ENCODE results near the gene KIFC3. TPM values are rescaled to one million over a fixed set of nuclear protein-coding genes. Genes with fewer than 3 reads are reported as not detected.

KIFC3 gene
- total RNA-seq, 8 experiments from 2014 or later, result 2.7 to 32.4 (median 8.2) TPM

- in situ Hi-C loops (cut with MboI; ENCODE audit: low pct_unique_long_range_greater_than_20kb in 2 of 9, low sequenced_read_pairs in 9 of 9, unreplicated experiment in 9 of 9), result loop anchor here in 2 of 9 experiments (10.0 to 25.0 kb wide), 3 partner anchors 107 to 255 kb away; partner anchors contain the start of genes USB1 (in 1 of the 2) and ZNF319 (in 1 of the 2)
- no peak overlapping the region for H3K27ac ChIP-seq
- peak; percentile 66 to 98 (median 78) for ATAC-seq (replicated peaks in 6 of 8)
- H3K4me1 ChIP-seq (replicated peaks in 1 of 2), result no peaks in the 10 kb centered on the region
- WGBS, 10 experiments, result 80 to 100% (median 100%) methylated on average over 1 to 4 of the region's 11 CpGs; no CpG with 5 or more reads in 4 of the 10 experiments
- no peak overlapping the region for H3K4me3 ChIP-seq
Measured at GRCh38 chr16:57757326-57757786, 44.9 kb downstream of the KIFC3 start.

- ATAC-seq (replicated peaks in 6 of 8), result peak in 5 of 8 experiments; percentile 2 to 16 (median 7)
- WGBS, 10 experiments, result 57 to 100% (median 100%) methylated on average over 1 to 3 of the region's 15 CpGs; no CpG with 5 or more reads in 6 of the 10 experiments
- no peaks in the 10 kb centered on the region for H3K4me1 ChIP-seq (replicated peaks in 1 of 2)
- H3K27ac ChIP-seq, result no peak overlapping the region
- in situ Hi-C loops (cut with MboI; ENCODE audit: low pct_unique_long_range_greater_than_20kb in 2 of 9, low sequenced_read_pairs in 9 of 9, unreplicated experiment in 9 of 9), result loop anchor here in 2 of 9 experiments (10.0 to 25.0 kb wide), 3 partner anchors 108 to 256 kb away; partner anchors contain the start of genes USB1 (in 1 of the 2) and ZNF319 (in 1 of the 2)
- H3K4me3 ChIP-seq, result no peak overlapping the region
Measured at GRCh38 chr16:57756424-57757325, 45.6 kb downstream of the KIFC3 start.

DNA sequence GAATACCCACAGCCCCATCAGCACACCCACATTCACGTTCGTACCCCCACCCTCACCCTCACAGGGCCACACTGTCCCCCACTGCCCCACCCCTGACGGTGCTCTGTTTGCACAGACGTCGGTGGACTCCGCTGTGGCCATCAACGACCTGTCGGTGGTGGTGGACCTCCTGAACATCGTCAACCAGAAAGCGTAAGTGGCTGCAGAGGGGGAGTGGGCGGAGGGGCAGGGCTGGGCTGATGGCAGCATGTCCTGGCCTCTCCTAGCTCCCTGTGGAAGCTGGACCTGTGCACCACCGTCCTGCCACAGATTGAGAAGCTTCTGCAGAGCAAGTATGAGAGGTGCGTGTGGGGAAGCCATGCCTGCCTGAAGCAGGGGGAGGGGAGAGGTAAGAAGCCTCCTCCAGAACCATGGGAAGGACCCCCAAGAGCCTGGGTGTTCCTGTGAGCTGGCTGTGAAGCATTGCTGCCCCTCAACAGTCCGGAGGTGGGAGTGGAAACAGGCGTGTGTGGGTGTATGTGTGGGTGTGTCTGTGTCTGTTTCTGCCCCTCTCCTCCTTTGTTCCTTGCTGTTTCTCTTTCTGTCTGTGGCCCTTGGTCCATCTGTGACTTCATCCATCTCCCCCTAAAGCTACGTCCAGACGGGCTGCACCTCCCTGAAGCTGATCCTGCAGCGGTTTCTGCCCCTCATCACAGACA is 46.4 kb downstream of the KIFC3 start:
- Histone ChIP-seq H3K27ac (no peak overlapping the region), H3K4me3 (no peak overlapping the region), H3K4me1 (replicated peaks in 1 of 2) (no peaks in the 10 kb centered on the region)
- no peak for ATAC-seq (replicated peaks in 6 of 8)
- 93 to 100% methylated on average over 2 to 3 of the region's 18 CpGs; no CpG with 5 or more reads in 8 of the 10 experiments for WGBS, 10 experiments
- in situ Hi-C loops (cut with MboI; ENCODE audit: low pct_unique_long_range_greater_than_20kb in 2 of 9, low sequenced_read_pairs in 9 of 9, unreplicated experiment in 9 of 9), result loop anchor here in 2 of 9 experiments (10.0 to 25.0 kb wide), 3 partner anchors 109 to 256 kb away; partner anchors contain the start of genes USB1 (in 1 of the 2) and ZNF319 (in 1 of the 2)

GRCh38 chr16:57755061-57755684 is 47.1 kb downstream of the KIFC3 start:
- Histone ChIP-seq H3K4me3 (no peak overlapping the region), H3K4me1 (replicated peaks in 1 of 2) (no peaks in the 10 kb centered on the region), H3K27ac (no peak overlapping the region)
- WGBS, 10 experiments, result 67 to 94% methylated on average over 1 to 6 of the region's 24 CpGs; no CpG with 5 or more reads in 8 of the 10 experiments
- no peak for ATAC-seq (replicated peaks in 6 of 8)
- in situ Hi-C loops (cut with MboI; ENCODE audit: low pct_unique_long_range_greater_than_20kb in 2 of 9, low sequenced_read_pairs in 9 of 9, unreplicated experiment in 9 of 9), result loop anchor here in 2 of 9 experiments (10.0 to 25.0 kb wide), 3 partner anchors 110 to 257 kb away; partner anchors contain the start of genes USB1 (in 1 of the 2) and ZNF319 (in 1 of the 2)

GRCh38 chr16:57754354-57755060 is 47.8 kb downstream of the KIFC3 start:
- 67% methylated on average over 1 of the region's 9 CpGs; no CpG with 5 or more reads in 9 of the 10 experiments for WGBS, 10 experiments
- H3K27ac ChIP-seq, result no peak overlapping the region
- ATAC-seq (replicated peaks in 6 of 8), result peak in 1 of 8 experiments; percentile 20

DNA sequence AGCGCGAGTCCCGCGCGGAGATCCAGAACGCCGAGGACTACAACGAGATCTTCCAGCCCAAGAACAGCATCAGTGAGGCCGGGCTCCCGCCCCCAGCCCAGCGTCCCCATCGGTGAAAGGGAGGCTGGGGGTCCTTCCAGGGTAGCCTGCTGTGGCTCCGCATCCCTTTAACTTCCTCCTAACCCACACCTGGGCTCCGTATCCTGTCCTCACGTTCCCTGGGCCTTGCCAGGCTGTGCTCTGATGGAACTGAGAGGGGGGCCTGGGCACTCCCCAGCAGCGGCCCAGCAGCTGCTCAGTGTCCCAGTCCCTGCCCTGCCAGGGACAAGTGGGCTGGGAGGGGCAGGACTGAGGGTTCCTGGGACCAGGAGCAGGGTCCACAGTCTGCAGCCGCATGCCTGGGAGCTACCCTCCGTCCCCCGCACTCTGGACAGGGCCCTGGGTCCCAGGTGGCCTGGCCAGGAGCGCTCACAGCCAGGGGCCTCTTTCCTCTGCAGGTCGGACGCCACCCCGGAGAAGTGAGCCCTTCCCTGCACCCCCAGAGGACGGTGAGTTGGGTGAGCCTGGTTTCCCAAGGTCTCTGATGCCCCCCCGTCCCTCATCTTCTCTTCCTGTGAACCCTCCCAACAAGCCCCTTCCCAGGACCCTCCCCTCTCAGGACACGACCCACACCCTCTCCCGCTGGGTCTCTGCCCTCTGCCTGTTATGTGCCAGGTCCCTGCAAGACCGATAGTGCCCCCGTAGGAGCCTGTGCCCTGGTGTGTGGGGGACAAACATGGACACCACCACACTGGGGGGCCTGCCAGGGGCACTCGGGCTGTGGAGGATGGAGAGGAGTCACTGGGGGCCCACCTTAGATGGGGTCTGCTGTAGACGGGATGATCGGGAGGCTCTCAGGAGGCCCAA is 48.6 kb downstream of the KIFC3 start:
- no peak for ATAC-seq (replicated peaks in 6 of 8)
- no peaks in the 10 kb centered on the region for H3K4me1 ChIP-seq (replicated peaks in 1 of 2)
- no peak overlapping the region for H3K27ac ChIP-seq
- 100% methylated on average over 1 to 4 of the region's 32 CpGs; no CpG with 5 or more reads in 8 of the 10 experiments for WGBS, 10 experiments
- in situ Hi-C loops (cut with MboI; ENCODE audit: low pct_unique_long_range_greater_than_20kb in 2 of 9, low sequenced_read_pairs in 9 of 9, unreplicated experiment in 9 of 9), result loop anchor here in 2 of 9 experiments (10.0 to 25.0 kb wide), 3 partner anchors 111 to 259 kb away; partner anchors contain the start of genes USB1 (in 1 of the 2) and ZNF319 (in 1 of the 2)
- H3K4me3 ChIP-seq, result no peak overlapping the region

More at GRCh38 chr16:57754354-57755060, 47.8 kb downstream of the KIFC3 start:
- no peaks in the 10 kb centered on the region for H3K4me1 ChIP-seq (replicated peaks in 1 of 2)
- in situ Hi-C loops (cut with MboI; ENCODE audit: low pct_unique_long_range_greater_than_20kb in 2 of 9, low sequenced_read_pairs in 9 of 9, unreplicated experiment in 9 of 9), result loop anchor here in 2 of 9 experiments (10.0 to 25.0 kb wide), 3 partner anchors 110 to 258 kb away; partner anchors contain the start of genes USB1 (in 1 of the 2) and ZNF319 (in 1 of the 2)
- no peak overlapping the region for H3K4me3 ChIP-seq

DNA sequence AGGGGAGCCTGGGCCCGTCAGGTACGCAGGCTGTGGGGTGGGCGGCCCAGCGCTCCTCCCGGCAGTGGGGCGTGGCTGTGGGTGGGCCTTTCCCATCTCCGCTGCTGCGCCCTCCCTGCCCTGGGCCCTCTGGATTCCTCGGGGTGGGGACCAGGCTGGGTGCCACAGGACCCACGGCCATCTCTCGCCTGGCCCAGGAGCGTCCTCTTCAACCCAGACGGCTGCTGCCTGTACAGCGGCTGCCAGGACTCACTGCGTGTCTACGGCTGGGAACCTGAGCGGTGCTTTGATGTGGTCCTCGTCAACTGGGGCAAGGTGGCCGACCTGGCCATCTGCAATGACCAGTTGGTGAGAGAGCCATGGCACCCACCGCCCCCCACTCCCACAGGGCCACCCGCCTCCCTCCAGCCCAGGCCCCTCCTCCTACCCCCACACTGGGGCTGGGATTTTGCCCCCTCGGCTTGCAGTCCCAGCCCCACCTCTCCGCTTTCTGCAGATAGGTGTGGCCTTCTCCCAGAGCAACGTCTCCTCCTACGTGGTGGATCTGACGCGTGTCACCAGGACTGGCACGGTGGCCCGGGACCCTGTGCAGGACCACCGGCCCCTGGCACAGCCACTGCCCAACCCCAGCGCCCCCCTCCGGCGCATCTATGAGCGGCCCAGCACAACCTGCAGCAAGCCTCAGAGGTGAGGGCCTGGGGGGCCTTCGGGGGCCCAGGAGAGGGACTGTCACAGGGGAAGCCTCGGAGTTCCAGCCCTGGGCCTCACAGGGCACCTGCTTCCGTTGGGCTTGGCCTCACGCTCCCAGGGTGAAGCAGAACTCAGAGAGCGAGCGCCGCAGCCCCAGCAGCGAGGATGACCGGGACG is 49.5 kb downstream of the KIFC3 start:
- in situ Hi-C loops (cut with MboI; ENCODE audit: low pct_unique_long_range_greater_than_20kb in 2 of 9, low sequenced_read_pairs in 9 of 9, unreplicated experiment in 9 of 9), result loop anchor here in 2 of 9 experiments (10.0 to 25.0 kb wide), 3 partner anchors 112 to 259 kb away; partner anchors contain the start of genes USB1 (in 1 of the 2) and ZNF319 (in 1 of the 2)
- no peak for ATAC-seq (replicated peaks in 6 of 8)

DNA sequence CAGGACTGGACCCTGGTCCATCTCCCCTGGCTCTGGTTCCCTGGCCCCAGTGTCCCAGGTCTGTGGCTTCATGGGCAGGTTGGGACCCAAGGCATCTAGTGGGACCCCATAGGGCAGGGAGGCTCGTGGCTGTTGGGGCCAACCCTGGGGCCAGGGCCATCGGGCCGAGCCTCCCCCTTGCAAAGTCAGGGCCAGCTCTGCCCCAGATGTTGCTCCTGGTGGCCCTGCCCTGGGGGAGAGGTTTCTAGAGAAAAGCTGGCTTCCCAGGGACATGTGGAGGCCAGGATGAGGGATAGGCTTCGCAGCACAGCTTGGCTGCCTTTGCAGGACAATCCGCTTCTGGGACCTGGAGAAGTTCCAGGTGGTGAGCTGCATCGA is 50.1 kb downstream of the KIFC3 start:
- WGBS, 10 experiments, result 10 to 100% (median 95%) methylated on average over 1 to 2 of the region's 6 CpGs; no CpG with 5 or more reads in 6 of the 10 experiments
- no peak overlapping the region for H3K4me3 ChIP-seq
- peak in 1 of 8 experiments; percentile 11 for ATAC-seq (replicated peaks in 6 of 8)
- H3K4me1 ChIP-seq (replicated peaks in 1 of 2), result no peaks in the 10 kb centered on the region
- in situ Hi-C loops (cut with MboI; ENCODE audit: low pct_unique_long_range_greater_than_20kb in 2 of 9, low sequenced_read_pairs in 9 of 9, unreplicated experiment in 9 of 9), result loop anchor here in 2 of 9 experiments (10.0 to 25.0 kb wide), 3 partner anchors 113 to 260 kb away; partner anchors contain the start of genes USB1 (in 1 of the 2) and ZNF319 (in 1 of the 2)
- H3K27ac ChIP-seq, result no peak overlapping the region

More for the DNA sequence above, 49.5 kb downstream of the KIFC3 start:
- no CpG with 5 or more reads among the region's 44 CpGs for WGBS, 10 experiments
- H3K4me3 ChIP-seq, result no peak overlapping the region
- no peak overlapping the region for H3K27ac ChIP-seq
- no peaks in the 10 kb centered on the region for H3K4me1 ChIP-seq (replicated peaks in 1 of 2)

DNA sequence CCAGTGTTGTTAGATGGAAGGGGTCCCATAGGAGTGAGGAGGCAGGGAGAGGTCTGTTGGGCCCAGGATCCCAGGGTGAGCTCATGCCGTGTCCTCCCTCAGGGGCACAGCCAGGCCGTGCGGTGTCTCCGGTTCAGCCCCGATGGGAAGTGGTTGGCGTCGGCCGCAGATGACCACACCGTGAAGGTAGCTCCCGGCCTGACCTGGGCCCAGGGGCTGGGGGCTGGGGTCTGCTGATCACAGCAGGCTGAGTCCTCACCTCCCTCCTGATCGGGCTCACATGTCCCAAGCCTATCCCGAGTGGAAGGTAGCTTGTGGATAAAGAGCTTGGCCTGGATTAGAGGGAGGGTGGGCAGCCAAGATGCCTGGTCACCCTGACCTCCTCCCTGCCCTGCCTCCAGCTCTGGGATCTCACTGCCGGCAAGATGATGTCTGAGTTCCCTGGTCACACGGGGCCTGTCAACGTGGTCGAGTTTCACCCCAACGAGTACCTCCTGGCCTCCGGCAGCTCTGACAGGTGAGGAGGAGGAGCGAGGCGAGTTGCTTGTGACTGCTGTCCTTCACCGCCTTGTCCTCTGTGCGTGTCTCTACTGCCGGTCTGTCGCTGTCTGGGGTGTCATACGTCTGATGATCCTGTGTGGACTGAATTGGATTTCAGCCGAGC is 50.6 kb downstream of the KIFC3 start:
- ATAC-seq (replicated peaks in 6 of 8), result no peak
- no peaks in the 10 kb centered on the region for H3K4me1 ChIP-seq (replicated peaks in 1 of 2)
- 87 to 100% (median 92%) methylated on average over 1 to 9 of the region's 26 CpGs; no CpG with 5 or more reads in 4 of the 10 experiments for WGBS, 10 experiments
- H3K27ac ChIP-seq, result no peak overlapping the region
- in situ Hi-C loops (cut with MboI; ENCODE audit: low pct_unique_long_range_greater_than_20kb in 2 of 9, low sequenced_read_pairs in 9 of 9, unreplicated experiment in 9 of 9), result loop anchor here in 2 of 9 experiments (10.0 to 25.0 kb wide), 3 partner anchors 113 to 261 kb away; partner anchors contain the start of genes USB1 (in 1 of the 2) and ZNF319 (in 1 of the 2)
- H3K4me3 ChIP-seq, result no peak overlapping the region

Measured in motor neuron (in vitro differentiated cells).